ENCODE measurements around the gene ZNF460.
A peak's percentile ranks its signal among the peaks of the same experiment; 100 is the strongest.
"Not testable (repeated sequence)": the region's sequence is repeated elsewhere in the genome, so short reads cannot be mapped to it uniquely, and the experiment has no call there.

The ZNF460 gene

GRCh38 chr19:57280165-57280961 lies at the start of gene ZNF460:
TSS of gene ZNF460 (plus strand) at chr19:57280485. CDS start at chr19:57280807, 322 bp downstream.
- peak; percentile 95 for DNase-seq

- DNase-seq: no peak
These were observed 48.6 kb upstream of the ZNF460 start for GRCh38 chr19:57231686-57232085.

GRCh38 chr19:57233207-57233606 lies 47.1 kb upstream of the ZNF460 start:
- DNase-seq: no peak

GRCh38 chr19:57239982-57240310 lies 40.3 kb upstream of the ZNF460 start:
- no peak for DNase-seq

GRCh38 chr19:57240311-57241090 lies 39.8 kb upstream of the ZNF460 start, which contains the start of gene ZNF805:
TSS of gene ZNF805 (plus strand) at chr19:57240632. CDS start at chr19:57240892, 260 bp downstream.
- peak; percentile 97 for DNase-seq

- DNase-seq: no peak
These were observed 39.1 kb upstream of the ZNF460 start for GRCh38 chr19:57241176-57241575.

- DNase-seq: no peak
These were observed 37.5 kb upstream of the ZNF460 start for GRCh38 chr19:57242821-57243220.

GRCh38 chr19:57244513-57244912 lies 35.8 kb upstream of the ZNF460 start:
- no peak for DNase-seq

- no peak for DNase-seq
These were observed 35.2 kb upstream of the ZNF460 start for GRCh38 chr19:57245066-57245465.

GRCh38 chr19:57245959-57246358 lies 34.3 kb upstream of the ZNF460 start:
- no peak for DNase-seq

- DNase-seq: no peak
These were observed 31.6 kb upstream of the ZNF460 start for GRCh38 chr19:57248646-57249045.

GRCh38 chr19:57249329-57249728 lies 31.0 kb upstream of the ZNF460 start:
- no peak for DNase-seq

GRCh38 chr19:57253767-57254166 lies 26.5 kb upstream of the ZNF460 start:
- DNase-seq: not testable (repeated sequence)

- no peak for DNase-seq
These were observed 18.2 kb upstream of the ZNF460 start for GRCh38 chr19:57262044-57262443.

GRCh38 chr19:57263244-57263741 lies 17.0 kb upstream of the ZNF460 start:
- DNase-seq: no peak

GRCh38 chr19:57267291-57267690 lies 13.0 kb upstream of the ZNF460 start:
- no peak for DNase-seq

GRCh38 chr19:57269515-57270250 lies 10.6 kb upstream of the ZNF460 start:
- no peak for DNase-seq

- no peak for DNase-seq
These were observed 9.0 kb upstream of the ZNF460 start for GRCh38 chr19:57271280-57271679.

GRCh38 chr19:57273014-57273413 lies 7.3 kb upstream of the ZNF460 start:
- no peak for DNase-seq

- no peak for DNase-seq
These were observed 3.9 kb upstream of the ZNF460 start for GRCh38 chr19:57276430-57276829.

GRCh38 chr19:57278481-57278880 lies 1.8 kb upstream of the ZNF460 start:
- DNase-seq: not testable (repeated sequence)

GRCh38 chr19:57279418-57280164 lies 694 bp upstream of the ZNF460 start:
- peak; percentile 67 for DNase-seq

Data from activated CD4-positive, alpha-beta T cell treated with anti-CD3 and anti-CD28 coated beads, Interleukin-2, amount 50 U/mL, for 1 hour (primary cell).